NB4 (cell line): Measurements from ENCODE around the gene SYNPO.

ENCODE experiments used
- DNase-seq: peaks from one replicate; pipeline ENCODE4 v3.0.0; 2010; ENCODE audit warnings: low read depth
- H3K4me3 ChIP-seq: one replicate; pipeline ENCODE4 v1.5.1; 2011; ENCODE audit warnings: mild to moderate bottlenecking, low read depth, low read length, moderate library complexity
- CTCF ChIP-seq: IDR thresholded peaks from one replicate; pipeline ENCODE4 v1.5.1; 2012; ENCODE audit warnings: low read depth, low read length
- MAX ChIP-seq: IDR thresholded peaks from 2 replicates; pipeline ENCODE4 v1.6.1; 2011; ENCODE audit warnings: low read depth, low read length
- MYC ChIP-seq: IDR thresholded peaks from 2 replicates; pipeline ENCODE4 v1.6.1; 2011; ENCODE audit warnings: low read depth, low read length
- POLR2A ChIP-seq: IDR thresholded peaks from 2 replicates; pipeline ENCODE4 v1.6.1; 2011; ENCODE audit warnings: mild to moderate bottlenecking; ENCODE audit not compliant: insufficient read length; ENCODE audit errors: extremely low read depth

Gene SYNPO

GRCh38 chr5:150633429-150633828 lies 7.0 kb upstream of the SYNPO start:
- TF ChIP-seq MAX (no peak), POLR2A (no peak)
- no peak overlapping the region for H3K4me3 ChIP-seq
- no peak for DNase-seq

GRCh38 chr5:150636391-150637244 lies 3.8 kb upstream of the SYNPO start:
- DNase-seq = no peak
- TF ChIP-seq POLR2A (no peak), MYC (no peak), CTCF (no peak), MAX (no peak)
- no peak overlapping the region for H3K4me3 ChIP-seq

GRCh38 chr5:150637245-150638052 lies 3.0 kb upstream of the SYNPO start:
- H3K4me3 ChIP-seq = no peak overlapping the region
- TF ChIP-seq MYC (no peak), CTCF (no peak), POLR2A (no peak), MAX (no peak)
- no peak for DNase-seq

GRCh38 chr5:150638053-150638444 lies 2.4 kb upstream of the SYNPO start:
- no peak overlapping the region for H3K4me3 ChIP-seq
- TF ChIP-seq CTCF (no peak), MAX (no peak), POLR2A (no peak), MYC (no peak)
- no peak for DNase-seq

GRCh38 chr5:150638488-150639376 lies 1.7 kb upstream of the SYNPO start:
- DNase-seq = no peak
- no peak overlapping the region for H3K4me3 ChIP-seq
- no peak for TF ChIP-seq MAX
- TF ChIP-seq CTCF = no peak
